Activated T-helper 1 cell treated with anti-CD3 and anti-CD28 coated beads, Interleukin-12 subunit alpha, Interleukin-12 subunit beta, Interleukin-2, Interleukin-4 antibody, amounts not matched to agents 30 ng/mL and 10 ng/mL and 1 ng/mL, durations not matched to agents 14 hours and 24 hours and 36 hours (primary cell): ENCODE measurements around the gene AP1S2. TPM values are rescaled to one million over a fixed set of nuclear protein-coding genes. Genes with fewer than 3 reads are reported as not detected.

Experiments used
- DNase-seq: peaks from one replicate; pipeline ENCODE4 v3.0.0; 2021; ENCODE audit warnings: low spot score
- H3K27ac Mint-ChIP-seq: one replicate; pipeline ENCODE4 v1.8.0; 2021; ENCODE audit warnings: mild to moderate bottlenecking, mixed read lengths
- H3K27me3 Mint-ChIP-seq: one replicate; pipeline ENCODE4 v1.8.0; 2022; ENCODE audit warnings: mild to moderate bottlenecking, moderate library complexity, mixed read lengths; ENCODE audit not compliant: insufficient read depth
- H3K36me3 Mint-ChIP-seq: one replicate; pipeline ENCODE4 v1.8.0; 2021; ENCODE audit warnings: low read depth, mixed read lengths
- H3K4me1 Mint-ChIP-seq: one replicate; pipeline ENCODE4 v1.8.0; 2021; ENCODE audit warnings: low read depth, mixed read lengths
- H3K4me3 Mint-ChIP-seq: one replicate; pipeline ENCODE4 v1.8.0; 2021; ENCODE audit warnings: mild to moderate bottlenecking, moderate library complexity, mixed read lengths
- H3K9me3 Mint-ChIP-seq: one replicate; pipeline ENCODE4 v1.8.0; 2021; ENCODE audit warnings: mixed read lengths
- intact Hi-C: fragments of 100-400 bp; cut with micrococcal nuclease; formaldehyde crosslinking; loops from one replicate; pipeline ENCODE4 v1.15.1; 2024
- total RNA-seq: library from RNA; stranded (reverse); gene quantifications from 2 replicates; pipeline ENCODE4 v1.2.3, GENCODE V29; 2022

The AP1S2 gene
- total RNA-seq, 1 donor from 2014 or later, result 20.7 TPM

DNA sequence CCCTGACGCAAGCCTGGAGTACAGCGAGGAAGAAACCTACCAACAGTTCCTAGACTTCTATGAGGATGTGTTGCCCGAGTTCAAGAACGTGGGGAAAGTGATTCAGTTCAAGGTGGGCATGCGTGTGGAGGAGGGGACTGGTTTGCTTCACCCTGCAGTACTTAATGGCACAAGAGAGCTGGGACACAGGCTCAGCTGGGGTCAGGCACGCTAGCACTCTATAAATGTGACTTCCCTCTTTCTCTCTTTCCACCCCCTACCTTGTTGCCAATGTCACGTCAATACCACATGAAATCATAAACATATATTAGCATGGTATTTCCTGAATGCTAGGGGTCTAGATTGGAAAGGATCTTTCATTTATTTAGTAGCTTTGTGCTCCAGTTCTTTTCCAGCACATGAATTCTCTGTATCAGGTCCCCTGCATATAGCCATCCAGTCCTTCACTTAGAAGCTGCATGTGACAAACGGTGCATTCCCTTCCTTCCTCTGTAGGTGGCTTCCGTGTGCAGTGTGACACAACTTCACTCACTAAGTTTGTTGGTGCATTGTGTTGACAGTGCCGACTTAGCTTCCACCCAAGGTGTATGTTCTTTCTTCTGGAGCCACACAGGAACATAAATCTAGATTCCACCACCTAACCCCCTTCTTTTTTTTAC is 38.7 kb downstream of the AP1S2 start:
- Mint-ChIP-seq H3K4me1 (peaks cover 47% of the 10 kb centered on the region), H3K27ac (peak overlapping the region; percentile 58), H3K4me3 (no peak overlapping the region), H3K36me3 (peaks cover 38% of the 10 kb centered on the region), H3K9me3 (no peaks in the 10 kb centered on the region), H3K27me3 (no peaks in the 10 kb centered on the region)
- DNase-seq, result peak; percentile 8
- intact Hi-C loops, result loop anchor here (1.0 to 5.0 kb wide), 3 partner anchors 38 to 129 kb away; partner anchors contain the start of gene AP1S2

DNA sequence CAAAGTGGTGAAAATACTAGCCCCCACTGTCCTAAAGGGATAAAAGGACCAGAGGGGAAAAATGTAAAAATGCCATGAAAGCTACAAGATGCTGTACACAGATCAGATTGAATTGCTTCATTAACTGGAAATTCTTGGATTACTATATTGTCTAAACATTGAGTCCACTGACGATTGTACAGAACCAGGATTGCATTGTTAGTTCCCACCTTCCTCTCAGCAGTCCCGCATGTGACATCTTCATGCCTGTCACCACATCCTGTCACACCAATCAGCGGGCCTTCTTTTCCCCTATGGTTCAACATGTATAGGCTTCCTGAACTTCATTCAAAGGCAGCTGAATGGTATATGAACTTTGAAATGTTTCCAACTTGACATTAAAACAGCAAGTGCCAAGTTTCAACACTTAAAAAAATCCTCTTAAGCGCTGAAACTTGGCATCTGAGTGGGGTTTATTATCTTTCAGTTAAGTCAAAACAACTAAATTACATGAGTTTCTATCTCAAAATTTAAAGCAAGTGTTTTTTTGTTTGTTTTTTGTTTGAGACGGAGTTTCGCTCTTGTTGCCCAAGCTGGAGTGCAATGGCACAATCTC is 39.7 kb downstream of the AP1S2 start:
- intact Hi-C loops, result loop anchor here (5.0 kb wide), 2 partner anchors 53 to 128 kb away; no protein-coding TSS in a partner anchor
- peaks cover 37% of the 10 kb centered on the region for H3K4me1 Mint-ChIP-seq
- peaks cover 36% of the 10 kb centered on the region for H3K36me3 Mint-ChIP-seq
- no peaks in the 10 kb centered on the region for H3K27me3 Mint-ChIP-seq
- no peaks in the 10 kb centered on the region for H3K9me3 Mint-ChIP-seq
- no peak overlapping the region for H3K27ac Mint-ChIP-seq
- no peak for DNase-seq
- peak overlapping the region; percentile 22 for H3K4me3 Mint-ChIP-seq

DNA sequence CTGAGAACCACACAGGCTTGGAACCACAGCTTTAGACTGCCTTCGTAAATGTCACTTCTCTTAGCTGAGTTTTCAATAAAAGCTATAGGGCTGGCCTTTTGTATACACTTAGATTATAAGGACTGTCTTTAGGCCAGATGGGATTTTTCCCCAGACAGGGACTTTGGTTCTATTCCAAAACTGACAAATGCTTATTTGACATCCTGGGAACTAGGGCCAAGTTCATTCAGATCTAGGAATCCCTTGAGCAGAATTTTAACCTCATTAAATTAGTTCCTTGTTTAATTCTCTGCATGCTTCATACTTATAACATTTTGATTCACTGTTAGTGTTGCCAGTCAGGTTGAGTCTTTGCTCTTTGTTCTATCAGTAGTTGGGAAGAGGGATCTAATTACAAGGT is 41.2 kb downstream of the AP1S2 start:
- no peak overlapping the region for H3K4me3 Mint-ChIP-seq
- no peak for DNase-seq
- H3K36me3 Mint-ChIP-seq, result peaks cover 40% of the 10 kb centered on the region
- no peaks in the 10 kb centered on the region for H3K27me3 Mint-ChIP-seq
- intact Hi-C loops, result no loop called here
- peaks cover 37% of the 10 kb centered on the region for H3K4me1 Mint-ChIP-seq
- H3K27ac Mint-ChIP-seq, result no peak overlapping the region
- no peaks in the 10 kb centered on the region for H3K9me3 Mint-ChIP-seq

DNA sequence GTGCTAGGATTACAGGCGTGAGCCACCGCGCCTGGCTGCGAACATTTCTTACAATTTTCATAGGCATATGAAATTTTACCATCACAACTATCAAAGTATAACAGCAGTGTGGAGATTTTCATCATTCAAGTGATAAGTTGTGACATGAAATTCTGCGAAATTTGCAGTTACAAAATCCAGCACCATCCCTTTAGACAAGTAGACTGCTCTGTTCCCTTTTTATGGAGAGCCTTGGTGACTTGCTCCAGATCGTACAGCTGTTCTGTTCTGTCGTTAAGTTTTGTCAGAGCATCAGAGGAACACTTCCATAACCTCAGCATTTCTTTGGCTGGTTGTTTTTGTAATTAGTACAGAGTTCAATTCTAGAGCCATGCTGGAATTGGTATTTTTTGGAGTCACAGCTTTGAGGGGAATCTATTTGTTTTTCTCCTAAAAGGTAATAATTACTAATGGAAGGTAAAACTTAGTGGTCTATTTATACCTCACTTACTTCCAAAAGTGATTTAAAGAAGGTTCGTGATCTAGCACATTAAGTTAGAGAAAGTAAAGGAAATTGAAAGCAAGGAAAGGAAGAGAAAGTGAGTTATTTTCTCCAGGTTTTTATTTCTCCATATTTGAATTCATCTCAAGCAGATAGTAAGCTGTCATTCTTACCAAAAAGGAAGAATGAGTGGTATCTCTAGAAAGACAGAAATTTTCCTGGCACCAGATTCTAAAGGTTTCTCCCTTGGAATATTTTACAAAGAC is 42.2 kb downstream of the AP1S2 start:
- Mint-ChIP-seq H3K27ac (no peak overlapping the region), H3K9me3 (no peaks in the 10 kb centered on the region), H3K27me3 (no peaks in the 10 kb centered on the region), H3K36me3 (peaks cover 36% of the 10 kb centered on the region), H3K4me3 (no peak overlapping the region), H3K4me1 (peaks cover 31% of the 10 kb centered on the region)
- intact Hi-C loops, result no loop called here
- no peak for DNase-seq

DNA sequence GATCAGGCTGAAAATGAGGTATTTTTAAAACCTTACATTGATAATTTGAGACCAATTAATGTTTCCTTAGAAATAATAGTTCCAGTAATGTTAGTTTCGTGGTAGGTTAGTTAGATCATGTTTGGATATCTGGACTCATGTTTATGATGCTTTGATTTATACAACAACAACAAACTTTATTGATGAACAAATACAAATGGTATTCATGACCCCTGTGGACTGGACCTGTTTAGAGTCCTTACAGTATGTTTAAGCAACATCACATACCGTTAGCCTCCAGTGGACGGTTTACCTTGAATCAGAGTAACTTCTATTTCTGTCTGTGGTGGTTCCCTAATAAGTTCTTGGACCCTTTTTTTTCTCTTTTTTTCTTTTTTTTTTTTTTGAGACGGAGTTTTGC is 46.4 kb downstream of the AP1S2 start:
- Mint-ChIP-seq H3K27me3 (no peaks in the 10 kb centered on the region), H3K4me3 (no peak overlapping the region), H3K27ac (no peak overlapping the region), H3K4me1 (no peaks in the 10 kb centered on the region), H3K9me3 (no peaks in the 10 kb centered on the region), H3K36me3 (peaks cover 33% of the 10 kb centered on the region)
- DNase-seq, result no peak
- intact Hi-C loops, result no loop called here

DNA sequence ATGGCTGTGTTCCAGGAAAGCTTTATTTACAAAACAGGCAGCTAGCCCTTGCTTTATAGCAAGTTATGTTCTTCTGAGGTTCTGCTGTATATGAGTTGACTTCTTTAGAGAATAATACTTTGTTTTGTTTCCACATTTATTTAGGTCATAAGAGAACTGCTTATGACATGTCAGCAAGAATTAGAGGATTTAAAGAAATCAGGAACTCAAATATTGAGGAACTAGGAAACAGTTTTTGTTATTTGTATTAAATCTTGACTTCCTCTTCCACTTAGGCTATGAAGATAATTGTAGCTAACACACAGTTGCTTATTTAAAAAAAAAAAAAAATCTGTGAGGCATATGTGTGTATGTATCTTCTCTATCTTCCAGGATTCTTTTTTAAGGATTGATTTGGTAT is 50.0 kb downstream of the AP1S2 start:
- no peak for DNase-seq
- Mint-ChIP-seq H3K36me3 (peaks cover 20% of the 10 kb centered on the region), H3K27ac (no peak overlapping the region), H3K4me1 (no peaks in the 10 kb centered on the region), H3K4me3 (no peak overlapping the region), H3K9me3 (no peaks in the 10 kb centered on the region), H3K27me3 (no peaks in the 10 kb centered on the region)
- intact Hi-C loops, result no loop called here

DNA sequence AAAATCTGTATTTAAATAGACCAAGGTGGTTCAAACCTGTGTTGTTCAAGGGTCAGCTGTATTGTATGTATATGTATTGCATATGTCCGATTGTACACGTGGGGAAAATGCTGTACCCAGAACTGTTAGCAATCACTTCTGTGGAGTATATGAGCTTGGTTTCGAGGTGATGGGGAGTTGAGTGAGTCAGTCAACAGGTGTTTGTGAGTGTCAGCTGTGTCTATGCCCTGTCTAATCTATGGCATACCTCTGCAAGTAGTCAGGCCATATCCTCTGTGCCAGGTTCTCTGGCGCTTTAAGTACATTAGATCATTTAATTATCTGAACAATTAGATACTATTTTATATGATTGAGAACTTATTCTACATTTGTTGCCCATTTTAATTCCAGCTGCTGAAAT is 56.9 kb downstream of the AP1S2 start:
- Mint-ChIP-seq H3K4me3 (no peak overlapping the region), H3K27ac (no peak overlapping the region), H3K27me3 (no peaks in the 10 kb centered on the region), H3K9me3 (no peaks in the 10 kb centered on the region), H3K4me1 (peaks cover 12% of the 10 kb centered on the region), H3K36me3 (peaks cover 17% of the 10 kb centered on the region)
- DNase-seq, result no peak
- intact Hi-C loops, result loop anchor here (10.0 kb wide), 1 partner anchor 463 kb away; the partner anchor contains the start of gene PIGA

DNA sequence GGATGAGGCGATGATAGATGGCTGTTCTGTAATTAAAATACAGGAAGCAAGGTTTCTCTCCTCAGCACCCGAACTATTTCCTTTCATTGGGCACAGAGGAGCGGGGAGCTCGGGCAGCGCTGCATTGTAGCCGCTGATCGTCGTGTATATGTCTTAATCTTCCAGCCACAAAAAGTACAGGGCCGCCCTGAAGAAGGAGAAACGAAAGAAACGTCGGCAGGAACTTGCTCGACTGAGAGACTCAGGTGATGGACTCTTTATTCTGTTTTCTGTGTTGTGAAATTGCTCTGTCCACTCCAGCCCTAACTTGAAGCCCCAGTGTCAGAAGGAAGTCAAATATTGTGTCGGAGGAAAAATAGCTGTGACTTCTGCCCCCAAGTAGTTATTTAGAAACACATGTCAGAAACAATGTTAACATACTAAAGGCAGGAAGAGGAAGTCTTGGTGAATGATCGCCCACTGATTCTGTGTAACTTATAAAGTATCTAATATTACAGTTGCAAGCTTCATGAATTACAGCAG is 63.8 kb downstream of the AP1S2 start:
- Mint-ChIP-seq H3K4me1 (peaks cover 15% of the 10 kb centered on the region), H3K9me3 (no peaks in the 10 kb centered on the region), H3K27ac (no peak overlapping the region), H3K27me3 (no peaks in the 10 kb centered on the region), H3K4me3 (no peak overlapping the region), H3K36me3 (peaks cover 5% of the 10 kb centered on the region)
- DNase-seq, result no peak
- intact Hi-C loops, result loop anchor here (1.0 to 10.0 kb wide), 8 partner anchors 9 to 928 kb away; partner anchors contain the start of genes CA5B, PIGA and SYAP1

DNA sequence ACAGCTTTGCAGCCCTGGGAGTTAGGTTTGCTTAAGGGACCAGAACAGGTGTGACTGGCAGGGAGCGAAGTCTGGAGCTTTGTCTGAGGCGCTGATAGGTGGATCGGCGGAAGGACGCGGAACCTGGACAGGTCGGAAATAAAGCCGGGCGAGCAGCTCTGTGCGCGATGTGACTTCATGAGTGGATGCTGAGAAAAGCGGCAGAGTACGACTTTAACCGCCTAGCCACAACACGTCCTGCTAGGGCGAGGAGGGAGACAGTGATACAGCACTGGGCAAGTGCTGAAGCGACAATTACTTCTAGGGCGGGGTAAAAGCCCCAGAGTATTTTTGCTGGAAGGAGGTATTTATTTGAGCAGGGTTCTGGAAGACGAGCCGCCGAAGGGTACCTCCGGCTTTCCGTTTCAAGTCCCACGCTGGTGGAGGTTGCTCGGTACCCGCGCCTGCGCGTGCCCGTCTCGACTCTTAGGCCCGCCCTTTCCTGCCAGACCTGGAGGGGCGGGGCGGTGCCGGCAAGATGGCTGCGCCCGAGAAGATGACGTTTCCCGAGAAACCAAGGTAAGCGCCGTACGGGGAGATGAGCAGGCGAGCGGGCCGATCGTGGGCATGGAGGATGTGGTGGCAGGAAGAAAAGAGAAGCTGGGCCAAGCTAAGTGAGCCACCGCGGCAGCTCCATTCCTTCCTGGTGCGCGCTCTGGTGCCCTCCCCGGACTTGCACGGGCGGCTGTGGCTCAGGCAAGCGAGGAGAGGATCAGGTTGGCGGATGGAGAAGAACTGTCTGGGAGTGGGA is 64.4 kb downstream of the AP1S2 start, which contains the start of gene ZRSR2:
TSS of gene ZRSR2 (plus strand) at position 506 of the 790 bp plus-strand sequence. CDS start at position 518, 12 bp downstream.
- intact Hi-C loops, result loop anchor here (1.0 to 10.0 kb wide), 8 partner anchors 8 to 929 kb away; partner anchors contain the start of genes CA5B, PIGA and SYAP1
- Mint-ChIP-seq H3K27me3 (no peaks in the 10 kb centered on the region), H3K36me3 (peaks cover 5% of the 10 kb centered on the region), H3K4me3 (no peak within 1 kb of the TSS), H3K9me3 (no peaks in the 10 kb centered on the region), H3K4me1 (peaks cover 18% of the 10 kb centered on the region), H3K27ac (no peak within 1 kb of the TSS)
- DNase-seq, result peak; percentile 83

DNA sequence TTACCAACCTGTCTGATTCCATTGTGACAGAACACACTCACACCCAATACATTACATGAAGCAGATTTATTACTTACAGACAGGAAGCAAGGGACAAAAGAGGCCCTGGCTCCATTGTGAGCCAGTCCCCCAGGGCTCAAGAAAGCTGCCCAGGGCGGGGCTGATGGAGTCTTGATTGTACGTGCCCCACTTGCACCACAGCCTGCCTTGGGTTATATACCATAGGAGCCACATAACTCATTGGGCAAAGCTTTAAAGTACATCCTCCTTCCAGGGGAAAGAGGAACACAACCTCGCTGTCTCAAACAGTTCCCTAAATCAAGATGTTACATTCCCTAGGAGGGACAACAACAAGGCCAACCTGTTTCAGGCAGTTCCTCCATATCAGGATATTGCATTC is 67.7 kb downstream of the AP1S2 start:
- intact Hi-C loops, result no loop called here
- Mint-ChIP-seq H3K4me1 (peaks cover 10% of the 10 kb centered on the region), H3K4me3 (no peak overlapping the region), H3K9me3 (no peaks in the 10 kb centered on the region), H3K27ac (no peak overlapping the region), H3K27me3 (no peaks in the 10 kb centered on the region), H3K36me3 (peaks cover 5% of the 10 kb centered on the region)
- DNase-seq, result no peak

DNA sequence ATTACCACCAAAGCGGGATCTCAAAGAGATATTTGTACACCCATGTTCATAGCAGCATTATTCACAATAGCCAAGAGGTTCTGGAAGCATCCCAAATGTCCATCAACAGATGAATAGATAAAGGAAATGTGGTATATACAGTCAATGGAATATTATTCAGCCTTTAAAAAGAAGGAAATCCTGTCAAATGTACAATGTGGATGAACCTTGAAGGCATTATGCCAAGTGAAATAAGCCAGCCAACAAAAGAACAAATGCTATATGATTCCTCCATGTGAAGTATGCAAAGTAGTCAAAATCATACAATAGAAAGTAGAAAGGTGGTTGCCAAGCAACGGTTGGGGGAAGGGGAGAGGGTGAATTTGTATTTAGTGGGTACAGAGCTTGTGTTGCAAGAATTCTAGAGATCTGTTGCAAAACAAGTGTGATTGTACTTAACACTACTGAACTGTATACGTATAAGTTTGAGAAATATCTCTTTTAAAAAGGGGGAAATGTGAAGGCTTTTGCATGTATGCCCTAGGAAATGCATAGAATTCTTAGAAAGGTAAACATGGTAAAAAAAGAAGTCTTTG is 69.3 kb downstream of the AP1S2 start:
- Mint-ChIP-seq H3K36me3 (peaks cover 5% of the 10 kb centered on the region), H3K4me1 (peaks cover 10% of the 10 kb centered on the region), H3K27me3 (no peaks in the 10 kb centered on the region), H3K9me3 (no peaks in the 10 kb centered on the region), H3K4me3 (no peak overlapping the region), H3K27ac (no peak overlapping the region)
- intact Hi-C loops, result no loop called here
- no peak for DNase-seq
